NCI-H2029 treated with DMSO at 0.1 percent for 48 hours (cell line): Measurements from ENCODE around the gene BRD1.

ENCODE experiments used
- DNase-seq: peaks from one replicate; lab custom pipeline; 2025; lab: John Stamatoyannopoulos, UW

The BRD1 gene

DNA sequence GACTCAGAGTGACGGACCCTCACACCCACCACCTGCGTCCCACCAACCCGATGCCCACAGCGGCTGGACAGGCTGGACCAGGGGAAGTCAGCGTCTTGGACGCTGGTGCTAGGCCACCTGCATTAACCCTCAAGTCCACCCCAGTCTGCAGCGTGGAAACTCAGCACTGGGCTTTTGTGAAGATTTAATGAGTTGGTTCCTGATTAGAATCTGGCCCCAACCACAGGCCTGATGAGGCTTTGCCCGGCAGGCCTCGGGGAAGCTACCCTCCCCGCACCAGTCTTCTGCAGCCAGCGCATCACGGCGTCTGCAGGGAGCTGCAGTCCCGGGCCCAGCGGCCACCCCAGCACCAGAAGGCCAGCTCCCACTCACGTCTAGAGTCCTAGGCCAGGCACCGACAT is 101.0 kb downstream of the BRD1 start:
- DNase-seq: no peak

DNA sequence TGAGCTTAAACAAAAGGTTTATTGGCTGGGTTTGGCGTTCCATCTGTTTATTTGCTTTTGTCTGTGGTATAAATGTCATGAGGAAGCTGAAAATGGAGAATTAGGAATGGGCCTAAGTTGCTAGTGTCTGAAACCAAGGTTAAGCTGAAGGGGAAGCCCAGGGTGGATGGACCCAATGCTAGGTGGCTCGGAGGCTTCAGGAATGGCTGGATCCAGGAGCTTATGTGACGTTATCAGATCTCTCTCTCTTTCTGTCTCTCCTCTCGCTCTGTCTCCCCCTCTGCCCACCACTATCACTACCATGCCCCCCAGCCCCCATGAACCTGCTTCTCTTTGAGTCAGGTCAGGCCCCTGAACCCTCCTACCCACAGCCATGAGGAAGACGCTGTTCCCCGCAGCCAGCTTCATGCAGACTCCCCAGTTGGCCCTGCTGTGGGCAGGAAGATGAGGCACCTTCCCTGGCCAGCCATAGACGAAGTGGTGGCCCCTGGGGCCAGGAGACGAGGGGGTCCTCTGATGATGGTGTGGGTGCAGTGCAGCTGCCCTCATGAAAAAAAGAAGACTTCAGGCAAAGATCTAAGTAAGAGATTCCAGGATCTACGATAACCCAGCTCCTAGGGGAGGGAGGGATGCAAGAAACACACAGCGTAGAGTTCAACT is 101.5 kb downstream of the BRD1 start:
- no peak for DNase-seq

DNA sequence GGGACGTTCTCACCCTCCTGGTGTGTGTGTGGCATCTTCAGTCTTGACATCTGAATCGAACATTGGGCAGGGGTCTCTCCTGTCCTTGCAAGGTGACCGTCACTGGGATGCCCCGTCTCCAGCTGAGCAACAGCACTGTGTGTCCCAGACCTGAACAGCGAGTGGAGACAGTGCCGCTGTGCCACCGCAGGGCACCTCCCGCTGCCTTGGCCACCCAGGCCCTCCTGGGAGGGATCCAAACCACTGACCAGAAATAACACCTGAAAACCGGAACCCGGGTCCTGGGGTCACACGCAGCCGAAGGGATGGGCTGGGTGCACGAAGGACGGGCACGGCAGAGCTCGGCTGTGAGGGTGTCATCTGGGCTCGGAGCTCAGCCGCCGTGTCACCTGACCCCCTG is 102.2 kb downstream of the BRD1 start:
- no peak for DNase-seq

DNA sequence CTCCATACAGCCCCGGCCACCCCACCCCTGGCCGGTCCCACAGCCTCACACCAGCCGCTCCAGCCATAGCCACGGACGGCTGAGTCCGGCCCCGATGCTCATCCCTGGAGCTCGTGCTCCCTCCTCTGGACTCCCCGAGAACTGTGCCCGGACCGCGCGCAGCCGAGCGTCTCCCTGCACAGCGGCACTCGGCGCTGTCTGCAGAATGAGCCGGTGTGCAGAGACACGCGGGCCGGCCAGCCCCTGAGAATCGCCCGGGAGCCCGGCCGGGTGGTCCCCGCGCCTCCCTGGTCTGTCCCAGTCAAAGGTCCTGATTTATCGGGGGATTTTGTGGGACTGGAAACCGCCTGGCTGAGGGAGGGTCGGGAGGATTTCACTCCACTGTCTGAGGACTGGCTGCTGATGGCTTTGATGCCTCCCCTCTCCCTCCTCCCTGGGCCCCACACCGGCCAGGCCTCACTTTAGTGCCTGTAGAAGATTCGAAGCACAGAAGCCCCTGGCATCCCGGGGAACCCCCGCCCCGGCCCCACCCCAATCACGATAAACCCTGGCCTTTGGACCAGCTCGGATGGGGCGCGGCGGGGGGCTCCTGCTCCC is 102.7 kb downstream of the BRD1 start:
- DNase-seq: no peak

DNA sequence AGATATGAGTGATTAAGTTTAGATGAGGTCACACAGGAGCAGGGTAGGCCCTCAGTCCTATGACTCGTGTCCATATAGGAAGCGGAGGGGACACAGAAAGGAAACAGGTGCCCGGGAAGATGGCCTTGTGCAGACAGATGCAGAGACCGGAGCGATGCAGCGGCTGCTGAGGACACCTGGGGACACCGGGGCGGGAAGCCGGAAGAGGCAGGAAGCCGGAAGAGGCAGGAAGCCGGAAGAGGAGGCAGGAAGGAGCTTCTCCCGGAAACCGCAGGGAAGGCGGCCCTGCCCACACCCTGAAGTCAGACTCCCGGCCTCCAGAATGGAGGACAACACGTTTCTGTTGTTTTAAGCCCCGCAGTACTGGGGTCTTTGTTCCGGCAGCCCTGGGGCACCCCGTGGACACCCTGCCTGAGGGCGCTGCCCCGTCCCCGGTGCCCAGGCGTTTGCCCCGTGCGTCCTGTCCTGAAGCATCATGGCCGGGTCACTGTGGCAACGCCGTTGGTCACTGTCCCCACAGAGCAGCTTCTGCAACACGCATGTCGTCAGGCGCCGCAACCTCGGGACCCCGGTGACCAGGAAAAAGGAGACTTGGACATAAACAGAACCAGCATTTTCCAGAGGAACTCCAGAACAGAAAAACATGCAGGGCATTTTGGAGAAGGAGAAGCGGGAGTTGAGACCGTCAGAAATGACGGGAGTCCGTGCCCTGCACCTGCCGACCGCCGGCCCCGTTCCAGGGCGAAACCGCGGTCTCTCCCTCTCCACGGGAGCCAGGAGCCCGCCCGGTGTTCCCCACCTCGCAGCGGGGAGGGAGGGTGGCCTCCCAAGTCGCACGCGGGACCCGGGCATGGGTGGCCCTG is 103.4 kb downstream of the BRD1 start:
- no peak for DNase-seq

DNA sequence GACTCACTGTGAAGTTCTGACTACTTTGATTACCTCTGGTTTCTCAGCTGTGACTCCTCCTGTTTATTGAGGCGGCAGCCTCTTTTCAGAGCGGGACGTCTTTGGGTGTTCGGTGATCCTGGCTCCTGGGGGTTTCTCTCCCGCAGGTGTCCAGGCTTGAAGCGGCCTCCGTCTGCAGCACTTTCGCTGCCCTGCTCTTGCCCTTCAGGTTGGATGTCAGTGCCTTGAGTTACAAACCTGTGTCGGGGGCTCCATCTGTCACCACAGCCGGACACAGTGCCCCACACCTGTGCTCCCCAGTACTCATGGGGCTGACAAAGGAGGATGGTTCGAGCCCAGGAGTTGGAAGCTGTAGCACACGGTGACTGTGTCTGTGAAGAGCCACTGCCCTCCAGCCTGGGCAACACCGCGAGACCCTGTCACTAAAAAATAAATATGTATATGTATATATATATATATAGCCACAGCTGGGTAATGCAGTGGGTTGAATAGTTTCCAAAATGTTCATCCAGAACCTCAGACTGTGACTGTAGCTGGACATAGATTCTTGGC is 104.1 kb downstream of the BRD1 start:
- no peak for DNase-seq
